OCI-LY3 (cell line): ENCODE results near the gene RHBDD2.
"Not testable (repeated sequence)": the region's sequence is repeated elsewhere in the genome, so short reads cannot be mapped to it uniquely, and the experiment has no call there.

Experiments used
- H2AFZ ChIP-seq: fragments of 200-600, 300-600 bp; shearing (Covaris generic); 2 replicates; pipeline ENCODE4 v1.6.0; 2014; ENCODE audit warnings: antibody characterized with exemption, low read depth, low read length
- H3K27ac ChIP-seq: fragments of 200-600, 300-600 bp; sonication (generic); 2 replicates; pipeline ENCODE4 v1.5.1; 2014; ENCODE audit warnings: mild to moderate bottlenecking, low read length, moderate library complexity, mixed read lengths
- H3K27me3 ChIP-seq: fragments of 200-600, 300-600 bp; sonication (generic); 2 replicates; pipeline ENCODE4 v1.6.1; 2014; ENCODE audit warnings: low read depth, low read length, mixed read lengths
- H3K36me3 ChIP-seq: fragments of 200-600, 300-600 bp; sonication (generic); replicated peaks from 2 replicates; pipeline ENCODE3; 2014; ENCODE audit warnings: low read depth, low read length, mixed read lengths
- H3K4me1 ChIP-seq: fragments of 300-600, 200-600 bp; sonication (generic); 2 replicates; pipeline ENCODE4 v1.6.1; 2014; ENCODE audit warnings: low read length, mixed read lengths
- H3K4me2 ChIP-seq: fragments of 200-600, 300-600 bp; sonication (generic); 2 replicates; pipeline ENCODE4 v1.6.1; 2014; ENCODE audit warnings: low read length, mixed read lengths
- H3K4me3 ChIP-seq: fragments of 300-600, 200-600 bp; sonication (generic); 2 replicates; pipeline ENCODE4 v1.5.1; 2014; ENCODE audit warnings: antibody characterized with exemption, mild to moderate bottlenecking, low read length, moderate library complexity
- H3K79me2 ChIP-seq: fragments of 300-600, 200-600 bp; shearing (Covaris generic); 2 replicates; pipeline ENCODE4 v1.6.1; 2014; ENCODE audit warnings: mild to moderate bottlenecking, low read length, mixed read lengths
- H3K9ac ChIP-seq: fragments of 300-600, 200-600 bp; shearing (Covaris generic); 2 replicates; pipeline ENCODE4 v1.6.0; 2014; ENCODE audit warnings: mild to moderate bottlenecking, low read length, moderate library complexity
- H3K9me3 ChIP-seq: fragments of 200-600, 300-600 bp; shearing (Covaris generic); 2 replicates; pipeline ENCODE4 v1.6.1; 2014; ENCODE audit warnings: low read length, mixed read lengths; ENCODE audit not compliant: insufficient read depth
- H4K20me1 ChIP-seq: fragments of 200-600, 300-600 bp; sonication (generic); 2 replicates; pipeline ENCODE4 v1.6.1; 2016; ENCODE audit warnings: low read length, mixed read lengths; ENCODE audit not compliant: insufficient read depth
- CTCF ChIP-seq: fragments of 200-600, 300-600 bp; sonication (generic); IDR thresholded peaks from 2 replicates; pipeline ENCODE4 v1.5.1; 2014; ENCODE audit warnings: antibody characterized with exemption, low read length, low read depth
- EZH2phosphoT487 ChIP-seq: fragments of 200-600 bp; shearing (Covaris generic); IDR thresholded peaks from 2 replicates; pipeline ENCODE4 v1.6.1; 2018; ENCODE audit warnings: antibody characterized with exemption, mixed run types, low read depth

The RHBDD2 gene

GRCh38 chr7:75906991-75907667 lies 28.3 kb downstream of the RHBDD2 start:
- Histone ChIP-seq H3K27me3 (no peaks in the 10 kb centered on the region; the same call in 1 of the 2 replicates), H3K4me2 (no peak overlapping the region), H3K79me2 (no peaks in the 10 kb centered on the region), H3K27ac (no peak overlapping the region), H4K20me1 (no peaks in the 10 kb centered on the region), H3K9ac (no peak overlapping the region), H3K9me3 (no peaks in the 10 kb centered on the region), H3K36me3 (no peaks in the 10 kb centered on the region), H2AFZ (no peak overlapping the region), H3K4me1 (peaks cover 9% of the 10 kb centered on the region), H3K4me3 (no peak overlapping the region)
- TF ChIP-seq CTCF (no peak), EZH2phosphoT487 (no peak)

GRCh38 chr7:75907668-75908039 lies 28.8 kb downstream of the RHBDD2 start:
- not testable (repeated sequence) for H3K36me3 ChIP-seq, H3K4me2 ChIP-seq, H3K9me3 ChIP-seq, H3K9ac ChIP-seq, H2AFZ ChIP-seq, H4K20me1 ChIP-seq, H3K4me3 ChIP-seq, H3K27ac ChIP-seq, H3K4me1 ChIP-seq, H3K79me2 ChIP-seq, H3K27me3 ChIP-seq

GRCh38 chr7:75909521-75910132 lies 30.8 kb downstream of the RHBDD2 start:
- TF ChIP-seq EZH2phosphoT487 (no peak), CTCF (no peak)
- peaks cover 15% of the 10 kb centered on the region for H3K4me1 ChIP-seq
- H3K27ac ChIP-seq, result no peak overlapping the region
- no peaks in the 10 kb centered on the region; the same call in 1 of the 2 replicates for H3K27me3 ChIP-seq
- no peaks in the 10 kb centered on the region for H3K9me3 ChIP-seq
- no peak overlapping the region for H3K4me2 ChIP-seq
- peaks cover 3% of the 10 kb centered on the region; the same call in 1 of the 2 replicates for H3K79me2 ChIP-seq
- H2AFZ ChIP-seq, result no peak overlapping the region
- H3K4me3 ChIP-seq, result no peak overlapping the region
- no peak overlapping the region for H3K9ac ChIP-seq
- no peaks in the 10 kb centered on the region for H4K20me1 ChIP-seq
- no peaks in the 10 kb centered on the region for H3K36me3 ChIP-seq

GRCh38 chr7:75911186-75911585 lies 32.4 kb downstream of the RHBDD2 start:
- not testable (repeated sequence) for H2AFZ ChIP-seq, H4K20me1 ChIP-seq, H3K36me3 ChIP-seq, H3K4me2 ChIP-seq, H3K4me3 ChIP-seq, H3K27ac ChIP-seq, H3K27me3 ChIP-seq, H3K9me3 ChIP-seq, H3K9ac ChIP-seq
- peaks cover 13% of the 10 kb centered on the region for H3K4me1 ChIP-seq
- peaks cover 14% of the 10 kb centered on the region for H3K79me2 ChIP-seq

- Histone ChIP-seq H3K4me1 (peaks cover 15% of the 10 kb centered on the region), H3K27ac (no peak overlapping the region), H3K9ac (no peak overlapping the region), H3K36me3 (peaks cover 2% of the 10 kb centered on the region), H2AFZ (no peak overlapping the region), H3K9me3 (no peaks in the 10 kb centered on the region), H3K4me2 (no peak overlapping the region), H4K20me1 (peaks cover 8% of the 10 kb centered on the region; the same call in 1 of the 2 replicates), H3K79me2 (peaks cover 35% of the 10 kb centered on the region), H3K4me3 (no peak overlapping the region), H3K27me3 (no peaks in the 10 kb centered on the region; the same call in 1 of the 2 replicates)
- TF ChIP-seq CTCF (no peak), EZH2phosphoT487 (no peak)
Measured at GRCh38 chr7:75913437-75913836, 34.6 kb downstream of the RHBDD2 start.
